K562 (cell line): ENCODE results near the gene ZNF627. TPM values are rescaled to one million over a fixed set of nuclear protein-coding genes. Genes with fewer than 3 reads are reported as not detected.

Experiments
- CBX2 ChIP-seq: fragments of 200-600 bp; sonication (generic); IDR thresholded peaks from one replicate; pipeline ENCODE4 v1.6.1; 2012; ENCODE audit warnings: mild to moderate bottlenecking, low read length, inconsistent platforms; ENCODE audit not compliant: insufficient read depth, poor library complexity, severe bottlenecking
- FIP1L1 ChIP-seq: fragments of 200-400 bp; formaldehyde crosslinking; IDR thresholded peaks from 2 replicates; pipeline ENCODE4 v1.6.1; 2018; ENCODE audit warnings: mild to moderate bottlenecking, low read depth, low read length; ENCODE audit not compliant: poor library complexity, severe bottlenecking
- FOXP4 ChIP-seq: sonication (generic); formaldehyde crosslinking; IDR thresholded peaks from 2 replicates; pipeline ENCODE4 v1.8.0; 2022; ENCODE audit warnings: mild to moderate bottlenecking, missing genetic modification reagents, borderline replicate concordance
- RAD21 ChIP-seq, 2 experiments: fragments of 250-450 bp in 1 of 2; fragments of 450-650 bp in 1 of 2; sonication (Bioruptor Pico) in 1 of 2; formaldehyde crosslinking in 1 of 2; IDR thresholded peaks in 1 of 2; conservative IDR thresholded peaks in 1 of 2; 2 replicates each; pipeline versions ENCODE4 v1.4.0 to v1.8.0; 2020 to 2022; ENCODE audit warnings: mild to moderate bottlenecking in 2 of 2, moderate library complexity in 1 of 2
- STAT6 ChIP-seq: sonication (generic); formaldehyde crosslinking; IDR thresholded peaks from 2 replicates; pipeline ENCODE4 v1.8.1; 2023; ENCODE audit warnings: mild to moderate bottlenecking, missing genetic modification reagents
- TAF15 ChIP-seq: fragments of 200-400 bp; formaldehyde crosslinking; IDR thresholded peaks from 2 replicates; pipeline ENCODE4 v1.6.1; 2017; ENCODE audit warnings: mild to moderate bottlenecking, low read depth, low read length, moderate library complexity
- ZNF280B ChIP-seq: fragments of 250-450 bp; sonication (Bioruptor Pico); IDR thresholded peaks from 2 replicates; pipeline ENCODE4 v1.5.1; 2021; ENCODE audit warnings: mild to moderate bottlenecking
- ZNF592 ChIP-seq: fragments of 450-650 bp; IDR thresholded peaks from 2 replicates; pipeline ENCODE4 v1.6.1; 2017; ENCODE audit warnings: antibody characterized with exemption, mild to moderate bottlenecking
- polyA plus RNA-seq, 8 experiments: library from polyadenylated mRNA; depleted of rRNA in 4 of 8; stranded (reverse) in 5 of 8; unstranded in 3 of 8; fragments of >200 nt; fragmentation: Nextera tagmentation in 2 of 8; fragmentation: Illumina TruSeq in 1 of 8; extraction: Ambion mirVana in 2 of 8; extraction: Trizol in 1 of 8; gene quantifications; 2 replicates each; pipeline versions ENCODE4 v1.2.1 to v1.2.3, GENCODE V29; 2011 to 2014; ENCODE audit warnings: inconsistent platforms in 1 of 8, missing spikeins in 1 of 8
- total RNA-seq, 7 experiments: library from RNA; depleted of rRNA in 6 of 7; stranded (reverse); fragments of >200 nt in 6 of 7; fragmentation: Illumina TruSeq in 2 of 7; extraction: Trizol in 2 of 7; gene quantifications; 2 replicates each; pipeline versions ENCODE4 v1.2.1 to v1.2.3, GENCODE V29; 2011 to 2021; ENCODE audit warnings: low replicate concordance in 1 of 7

ZNF627 gene
- total and polyA plus RNA-seq, 9 of the 15 experiments (the other 6 are each of a cell fraction or from before 2014, with no cell fraction given), result 6.4 to 19.9 (median 10.6) TPM

GRCh38 chr19:11555246-11555645 is 42.0 kb upstream of the ZNF627 start (continued):
- TF ChIP-seq STAT6 (CRISPR knock-in tag) (no peak), FOXP4 (no peak), FIP1L1 (no peak), ZNF592 (no peak), CBX2 (no peak), TAF15 (no peak), ZNF280B (CRISPR knock-in tag) (no peak), RAD21 (CRISPR knock-in tag; conservative IDR thresholded peaks at IDR 0.05 in 1 of 2, IDR thresholded peaks at IDR 0.05 in 1 of 2) (no peak)
